SKM-1 treated with dmso at 0.1 percent for 144 hours (cell line): ENCODE data around the gene KAT14.
"Not testable (repeated sequence)": the region's sequence is repeated elsewhere in the genome, so short reads cannot be mapped to it uniquely, and the experiment has no call there.

Experiments used
- DNase-seq: peaks from one replicate; lab custom pipeline; 2025; ENCODE audit not compliant: unreplicated experiment; lab: John Stamatoyannopoulos, UW

The KAT14 gene

DNA sequence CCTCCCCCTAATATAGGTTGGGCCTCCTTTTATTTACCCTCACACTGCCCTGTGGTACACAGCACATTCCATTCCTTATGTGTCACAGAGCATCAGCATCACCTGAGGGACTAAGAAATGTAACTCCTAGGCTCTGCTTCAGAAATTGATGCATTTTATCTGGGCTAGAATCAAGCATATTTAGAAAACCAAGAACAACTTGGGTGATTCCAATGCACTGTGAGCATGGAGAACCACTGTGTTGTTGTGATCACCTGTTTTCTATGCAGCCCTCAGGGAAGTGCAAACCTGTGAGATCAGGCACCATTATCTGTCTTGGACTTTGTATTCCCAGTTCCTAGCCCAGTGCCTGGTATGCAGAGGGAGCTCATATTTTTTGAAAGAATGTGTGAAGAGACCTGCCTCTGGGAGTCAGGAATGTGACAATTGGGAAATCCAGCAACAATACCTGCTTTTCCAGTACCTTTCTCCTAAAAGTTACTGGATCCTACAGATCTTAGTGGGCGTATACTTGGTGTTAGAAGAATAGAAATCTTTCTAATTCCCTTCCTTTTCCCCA, 7.0 kb downstream of the KAT14 start:
- no peak for DNase-seq

DNA sequence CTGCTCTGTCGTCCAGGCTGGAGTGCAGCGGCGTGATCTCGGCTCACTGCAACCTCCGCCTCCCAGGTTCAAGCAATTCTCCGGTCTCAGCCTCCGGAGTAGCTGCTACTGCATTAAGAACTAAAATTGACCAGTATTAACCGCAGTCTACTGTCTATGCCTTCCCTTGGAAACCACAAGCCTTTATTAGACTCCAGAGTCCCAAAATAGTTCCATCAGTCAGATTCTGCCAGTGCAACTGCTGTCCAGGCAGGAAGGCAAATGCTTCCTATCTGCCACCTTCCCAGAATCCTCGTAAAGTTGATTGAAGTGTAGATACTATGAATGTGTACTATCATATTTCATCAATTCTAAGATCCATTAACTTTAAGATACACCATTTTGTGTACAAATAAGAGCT, 16.7 kb downstream of the KAT14 start:
- DNase-seq, result no peak

DNA sequence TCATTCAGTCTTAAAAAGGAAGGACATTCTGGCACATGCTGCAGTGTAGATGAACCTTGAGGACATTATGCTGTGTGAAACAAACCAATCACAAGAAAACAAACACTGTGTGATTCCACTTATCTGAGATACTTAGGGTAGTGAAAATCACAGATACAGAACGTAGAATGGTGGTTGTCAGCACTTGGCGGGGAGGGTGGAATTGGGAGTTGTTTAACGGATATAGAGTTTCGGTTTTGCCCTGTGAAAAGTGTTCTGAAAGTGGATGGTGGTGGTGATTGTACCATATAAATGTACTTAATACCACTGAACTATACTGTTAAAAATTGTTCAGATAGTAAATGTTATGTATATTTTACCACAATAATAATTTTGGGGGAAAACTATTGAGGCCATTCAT, 18.4 kb downstream of the KAT14 start:
- DNase-seq, result no peak

DNA sequence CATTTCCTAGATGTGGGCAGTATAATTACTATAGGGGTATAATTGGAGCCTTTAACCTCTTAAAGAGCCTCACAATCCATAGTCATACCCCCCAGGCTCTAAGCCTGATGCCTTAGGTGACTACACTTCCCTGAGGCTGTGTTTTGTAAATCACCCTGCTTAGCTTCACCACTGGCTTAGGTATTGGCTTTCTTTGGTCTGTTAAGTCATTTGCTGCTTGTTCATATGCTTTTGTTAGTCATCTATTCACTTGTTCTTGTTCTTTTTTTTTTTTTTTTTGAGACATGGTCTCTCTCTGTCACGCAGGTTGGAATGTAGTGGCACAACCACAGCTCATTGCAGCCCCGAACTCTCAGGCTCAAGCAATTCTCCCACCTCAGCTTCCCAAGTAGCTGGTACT, 26.7 kb downstream of the KAT14 start:
- DNase-seq, result no peak

- no peak for DNase-seq
Observed at GRCh38 chr20:18165553-18165952, 27.9 kb downstream of the KAT14 start.

DNA sequence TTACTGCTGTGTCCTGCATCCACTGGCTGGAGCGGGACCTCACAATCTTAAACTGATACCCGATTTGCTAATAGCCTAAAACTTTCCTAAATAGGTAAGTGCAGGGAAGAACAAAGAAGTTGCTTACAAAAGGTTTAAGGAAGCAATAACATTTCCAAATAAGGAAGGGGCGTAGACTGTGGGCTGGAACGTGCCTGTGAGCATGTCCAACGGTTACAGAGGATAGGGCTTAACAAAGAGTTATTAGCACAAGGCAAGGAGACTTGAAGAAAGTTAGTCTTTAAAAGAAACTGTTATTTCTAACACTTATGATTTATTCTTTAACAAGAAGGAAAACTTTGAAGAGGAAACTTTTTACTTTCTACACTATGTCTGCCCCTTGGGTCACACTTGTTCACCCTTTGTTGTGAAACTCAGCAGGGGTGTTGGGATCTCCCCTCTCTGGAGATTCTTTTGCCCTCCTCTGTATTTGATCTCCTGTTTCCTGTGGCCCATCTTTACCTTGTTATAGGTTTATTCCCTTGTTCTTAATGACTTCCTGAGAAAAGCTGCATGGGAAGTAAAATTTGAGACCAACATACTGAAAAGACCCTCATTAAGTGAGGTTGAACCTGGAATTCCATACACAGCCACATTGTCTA, 28.7 kb downstream of the KAT14 start:
- no peak for DNase-seq

- DNase-seq, result no peak
Observed at GRCh38 chr20:18166950-18167349, 29.3 kb downstream of the KAT14 start.

DNA sequence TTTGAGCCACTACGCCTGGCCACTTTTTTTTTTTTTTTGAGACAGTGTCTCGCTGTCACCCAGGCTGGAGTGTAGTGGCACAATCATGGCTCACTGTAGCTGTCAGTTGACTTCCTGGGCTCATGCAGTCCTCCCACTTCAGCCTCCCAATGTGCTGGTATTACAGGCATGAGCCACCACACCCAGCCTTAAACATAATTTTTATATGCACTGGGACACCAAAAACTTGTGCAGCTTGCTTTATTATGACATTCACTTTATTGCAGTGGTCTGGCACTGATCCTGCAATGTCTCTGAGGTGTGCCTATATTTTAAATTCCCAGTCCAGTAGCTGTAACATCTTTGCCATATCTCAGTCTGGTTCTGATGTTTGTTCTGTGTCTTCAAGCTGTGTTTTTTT, 34.7 kb downstream of the KAT14 start:
- DNase-seq, result no peak

- DNase-seq, result no peak
Observed at GRCh38 chr20:18174906-18175683, 37.4 kb downstream of the KAT14 start.

DNA sequence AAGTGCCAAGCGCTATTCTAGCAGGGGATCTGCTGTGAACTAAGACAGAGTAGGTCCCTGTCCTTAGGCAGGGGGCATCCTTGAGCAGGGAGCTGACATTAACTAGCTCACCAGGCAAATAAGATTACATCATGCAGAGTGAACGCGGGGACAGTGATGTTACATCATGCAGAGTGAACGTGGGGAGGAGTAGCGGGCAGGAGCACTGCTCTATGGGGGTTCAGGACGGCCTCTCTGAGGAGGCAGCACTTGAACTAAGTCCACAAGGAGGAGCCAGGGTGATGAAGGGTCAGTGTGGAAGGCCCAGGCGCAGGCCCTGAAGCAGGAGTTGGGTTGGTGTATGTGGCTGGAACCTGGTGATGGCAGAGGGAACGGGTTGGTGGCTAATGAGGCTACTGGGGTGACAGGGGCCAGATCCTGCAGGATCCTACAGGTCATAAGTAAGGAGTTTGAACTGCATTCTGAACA, 38.7 kb downstream of the KAT14 start:
- DNase-seq, result no peak

GRCh38 chr20:18180366-18180765, 42.7 kb downstream of the KAT14 start:
- not testable (repeated sequence) for DNase-seq

- DNase-seq, result no peak
Observed at GRCh38 chr20:18180815-18181214, 43.2 kb downstream of the KAT14 start.

- no peak for DNase-seq
Observed at GRCh38 chr20:18187020-18187419, 49.4 kb downstream of the KAT14 start.

- no peak for DNase-seq
Observed at GRCh38 chr20:18188434-18188833, 50.8 kb downstream of the KAT14 start.

DNA sequence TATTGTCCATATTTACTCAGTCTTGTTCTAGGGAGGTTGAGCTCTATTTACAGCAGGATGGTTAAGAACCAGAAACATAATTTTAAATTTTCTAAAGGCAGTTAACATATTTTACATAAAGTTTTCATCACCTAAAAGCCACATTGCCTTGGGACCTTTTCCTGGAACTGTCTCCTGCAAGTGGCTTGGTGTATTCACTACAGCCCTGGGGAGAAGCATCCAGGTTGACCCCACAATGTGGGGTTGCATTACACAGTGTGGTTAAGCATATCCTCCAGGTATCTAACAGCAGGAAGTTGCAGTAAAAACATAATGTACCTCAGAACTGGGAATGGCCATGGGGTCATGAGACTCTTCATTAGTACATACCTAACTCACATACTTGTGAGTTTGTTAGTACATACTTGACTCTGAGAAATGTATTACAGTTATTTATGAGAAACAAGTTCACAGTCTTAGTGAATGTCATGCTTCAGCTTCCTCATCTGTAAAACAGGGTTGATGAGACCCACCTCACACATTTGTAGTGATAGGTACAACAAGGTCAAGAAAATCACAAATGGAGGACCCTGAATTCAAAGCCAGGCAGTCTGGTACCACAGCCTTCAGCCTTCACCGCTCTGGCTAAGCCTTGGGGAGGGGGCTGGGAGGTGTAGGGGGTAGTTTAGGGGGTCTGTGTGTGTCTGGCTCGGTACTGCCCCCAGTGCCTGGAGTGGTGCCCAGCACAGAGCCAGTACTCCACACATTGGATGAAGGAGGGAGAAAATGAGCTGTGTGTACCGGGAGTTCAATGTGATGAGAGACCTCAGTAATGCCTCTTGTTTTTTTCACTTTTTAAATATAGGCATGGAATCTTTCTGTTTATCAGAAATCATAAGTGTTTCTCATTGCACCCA, 52.9 kb downstream of the KAT14 start:
- no peak for DNase-seq

GRCh38 chr20:18191306-18191705, 53.6 kb downstream of the KAT14 start:
- no peak for DNase-seq

DNA sequence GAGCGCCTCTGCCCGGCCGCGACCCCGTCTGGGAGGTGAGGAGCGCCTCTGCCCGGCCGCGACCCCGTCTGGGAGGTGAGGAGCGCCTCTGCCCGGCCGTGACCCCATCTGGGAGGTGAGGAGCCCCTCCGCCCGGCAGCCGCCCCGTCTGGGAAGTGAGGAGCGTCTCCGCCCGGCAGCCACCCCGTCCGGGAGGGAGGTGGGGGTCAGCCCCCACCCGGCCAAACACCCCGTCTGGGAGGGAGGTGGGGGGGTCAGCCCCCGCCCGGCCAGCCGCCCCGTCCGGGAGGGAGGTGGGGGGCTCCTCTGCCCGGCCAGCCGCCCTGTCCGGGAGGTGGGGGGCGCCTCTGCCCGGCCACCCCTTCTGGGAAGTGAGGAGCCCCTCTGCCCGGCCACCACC, 56.8 kb downstream of the KAT14 start:
- not testable (repeated sequence) for DNase-seq

- DNase-seq, result no peak
Observed at GRCh38 chr20:18195931-18196330, 58.3 kb downstream of the KAT14 start.

DNA sequence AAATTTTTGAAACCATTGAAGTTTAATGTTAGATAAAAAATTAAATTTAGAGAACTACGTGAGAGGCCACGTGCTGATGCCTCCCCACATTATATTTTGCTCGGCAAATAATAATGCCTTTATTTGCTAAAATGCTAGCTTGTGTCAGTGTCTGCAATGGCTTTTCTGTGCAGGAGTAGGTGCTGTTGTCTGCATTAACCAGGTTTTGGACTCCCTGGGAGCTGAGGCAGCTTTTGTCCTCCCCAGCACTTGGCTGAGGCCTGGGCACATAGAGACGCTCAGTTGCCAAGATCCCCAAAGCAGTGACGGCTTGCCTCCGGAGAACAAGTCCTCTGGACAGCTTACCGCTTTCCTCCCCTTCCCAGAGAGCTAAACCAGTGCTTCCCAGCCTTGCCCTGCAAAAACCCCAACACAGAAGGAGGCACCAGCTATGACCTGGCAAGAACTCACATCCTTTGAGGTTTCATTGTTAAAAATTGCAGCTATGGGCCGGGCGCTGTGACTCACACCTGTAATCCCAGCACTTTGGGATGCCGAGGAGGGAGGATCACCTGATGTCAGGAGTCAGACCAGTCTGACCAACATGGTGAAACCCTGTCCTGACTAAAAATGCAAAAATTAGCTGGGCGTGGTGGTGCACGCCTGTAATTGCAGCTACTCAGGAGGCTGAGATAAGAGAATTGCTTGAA, 59.9 kb downstream of the KAT14 start:
- DNase-seq, result no peak

DNA sequence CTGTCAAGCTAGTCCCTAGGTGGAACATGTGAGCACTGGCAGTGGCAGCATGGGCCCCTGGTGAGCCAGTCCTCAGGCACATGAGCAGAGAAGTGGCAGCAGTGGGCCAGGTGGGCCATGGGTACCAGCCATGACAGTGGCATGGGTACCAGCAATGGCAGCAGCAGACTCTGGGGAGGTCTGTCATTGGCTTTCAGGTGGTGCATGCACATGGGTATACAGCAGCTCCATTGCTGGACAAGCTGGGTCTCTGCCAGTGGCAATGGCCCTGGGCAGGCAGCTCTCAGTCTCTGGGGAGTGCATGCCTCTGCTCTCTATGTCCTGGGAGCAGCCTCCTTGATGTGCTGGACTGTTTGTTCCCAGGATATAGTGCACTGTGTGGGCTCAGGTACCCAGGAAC, 65.3 kb downstream of the KAT14 start:
- no peak for DNase-seq

DNA sequence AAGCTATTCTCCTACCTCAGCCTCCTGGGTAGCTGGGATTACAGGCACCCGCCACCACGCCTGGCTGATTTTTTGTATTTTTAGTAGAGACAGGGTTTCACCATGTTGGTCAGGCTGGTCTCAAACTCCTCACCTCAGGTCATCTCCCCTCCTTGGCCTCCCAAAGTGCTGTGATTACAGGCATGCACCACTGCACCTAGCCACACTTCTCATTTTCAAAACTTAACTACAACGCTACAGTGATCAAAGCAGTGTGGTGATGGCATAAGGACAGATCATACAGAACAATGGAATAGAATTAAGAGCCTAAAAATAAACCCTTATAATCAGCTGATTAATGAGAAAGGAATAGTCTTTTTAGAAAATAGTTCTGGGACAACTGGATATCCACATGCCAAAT, 66.0 kb downstream of the KAT14 start:
- DNase-seq, result not testable (repeated sequence)
